ENCODE results near the gene SPPL3. TPM values are rescaled to one million over a fixed set of nuclear protein-coding genes. Genes with fewer than 3 reads are reported as not detected.

Gene SPPL3
- total RNA-seq, 1 experiment from 2014 or later, result 39.7 TPM

- Histone ChIP-seq H4K20me1 (ENCODE audit: insufficient read depth) (no peaks in the 10 kb centered on the region), H3K9me3 (ENCODE audit: control insufficient read depth in 1 of 2, insufficient read depth in 1 of 2, low read depth in 1 of 2, low read length in 2 of 2) (peaks cover 0 to 4% of the 10 kb centered on the region in 2 experiments; a peak in 1 of 4 replicates), H3K79me2 (ENCODE audit: insufficient read depth, low read length) (peaks cover 46% of the 10 kb centered on the region), H3K27ac (ENCODE audit: low read depth, low read length) (no peak overlapping the region), H3K4me1 (ENCODE audit: control insufficient read depth in 1 of 2, insufficient read depth in 2 of 2, low read length in 2 of 2) (no peaks in the 10 kb centered on the region), H3K9ac (ENCODE audit: low read length) (no peak overlapping the region), H3K36me3 (ENCODE audit: control insufficient read depth in 1 of 2, insufficient read depth in 2 of 2, low read length in 2 of 2) (no peaks in the 10 kb centered on the region), H3K27me3 (ENCODE audit: insufficient read depth, low read length) (no peaks in the 10 kb centered on the region), H3K9me2 (ENCODE audit: insufficient read depth) (no peaks in the 10 kb centered on the region), H3K4me2 (ENCODE audit: low read length) (no peak overlapping the region), H2AFZ (ENCODE audit: low read depth, low read length, poor library complexity, severe bottlenecking) (no peak overlapping the region), H3K4me3 (replicated peaks in 1 of 2; ENCODE audit: low read depth in 1 of 2, low read length in 2 of 2) (no peak overlapping the region)
- no peak for DNase-seq (ENCODE audit: low read depth, low spot score)
- CTCF ChIA-PET, result no interaction called here
- POLR2A ChIA-PET, result no interaction called here
- ATAC-seq, result no peak
- TF ChIP-seq CTCF (IDR thresholded peaks at IDR 0.05 in 2 of 3, conservative IDR thresholded peaks at IDR 0.05 in 1 of 3; ENCODE audit: borderline replicate concordance in 1 of 3, insufficient read depth in 1 of 3, low read depth in 2 of 3, low read length in 2 of 3), result no peak
- TF ChIP-seq YY1 (IDR thresholded peaks at IDR 0.05; ENCODE audit: extremely low read depth, insufficient replicate concordance, low read depth, low read length), result no peak
- no peak for TF ChIP-seq ZBTB33 (IDR thresholded peaks at IDR 0.05; ENCODE audit: extremely low read depth, insufficient replicate concordance, low read length)
- no peak for TF ChIP-seq CBX3 (IDR thresholded peaks at IDR 0.05; ENCODE audit: low read depth)
- TF ChIP-seq EGR1 (IDR thresholded peaks at IDR 0.05; ENCODE audit: low read depth), result no peak
- TF ChIP-seq EZH2phosphoT487 (IDR thresholded peaks at IDR 0.05; ENCODE audit: borderline replicate concordance), result no peak
- TF ChIP-seq TCF7L2 (IDR thresholded peaks at IDR 0.05; ENCODE audit: borderline replicate concordance, extremely low read depth, insufficient read depth, insufficient read length), result no peak
- TF ChIP-seq, protein P1, sequence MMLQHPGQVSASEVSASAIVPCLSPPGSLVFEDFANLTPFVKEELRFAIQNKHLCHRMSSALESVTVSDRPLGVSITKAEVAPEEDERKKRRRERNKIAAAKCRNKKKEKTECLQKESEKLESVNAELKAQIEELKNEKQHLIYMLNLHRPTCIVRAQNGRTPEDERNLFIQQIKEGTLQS (IDR thresholded peaks at IDR 0.05), result no peak
- TF ChIP-seq EZH2 (IDR thresholded peaks at IDR 0.05), result no peak
- no peak for TF ChIP-seq ELF1 (IDR thresholded peaks at IDR 0.05; ENCODE audit: borderline replicate concordance, low read depth)
- no peak for TF ChIP-seq CEBPB (IDR thresholded peaks at IDR 0.05; ENCODE audit: low read depth)
- TF ChIP-seq ZFX (IDR thresholded peaks at IDR 0.05), result no peak
- TF ChIP-seq JUND (IDR thresholded peaks at IDR 0.05), result no peak
- TF ChIP-seq, protein P2, sequence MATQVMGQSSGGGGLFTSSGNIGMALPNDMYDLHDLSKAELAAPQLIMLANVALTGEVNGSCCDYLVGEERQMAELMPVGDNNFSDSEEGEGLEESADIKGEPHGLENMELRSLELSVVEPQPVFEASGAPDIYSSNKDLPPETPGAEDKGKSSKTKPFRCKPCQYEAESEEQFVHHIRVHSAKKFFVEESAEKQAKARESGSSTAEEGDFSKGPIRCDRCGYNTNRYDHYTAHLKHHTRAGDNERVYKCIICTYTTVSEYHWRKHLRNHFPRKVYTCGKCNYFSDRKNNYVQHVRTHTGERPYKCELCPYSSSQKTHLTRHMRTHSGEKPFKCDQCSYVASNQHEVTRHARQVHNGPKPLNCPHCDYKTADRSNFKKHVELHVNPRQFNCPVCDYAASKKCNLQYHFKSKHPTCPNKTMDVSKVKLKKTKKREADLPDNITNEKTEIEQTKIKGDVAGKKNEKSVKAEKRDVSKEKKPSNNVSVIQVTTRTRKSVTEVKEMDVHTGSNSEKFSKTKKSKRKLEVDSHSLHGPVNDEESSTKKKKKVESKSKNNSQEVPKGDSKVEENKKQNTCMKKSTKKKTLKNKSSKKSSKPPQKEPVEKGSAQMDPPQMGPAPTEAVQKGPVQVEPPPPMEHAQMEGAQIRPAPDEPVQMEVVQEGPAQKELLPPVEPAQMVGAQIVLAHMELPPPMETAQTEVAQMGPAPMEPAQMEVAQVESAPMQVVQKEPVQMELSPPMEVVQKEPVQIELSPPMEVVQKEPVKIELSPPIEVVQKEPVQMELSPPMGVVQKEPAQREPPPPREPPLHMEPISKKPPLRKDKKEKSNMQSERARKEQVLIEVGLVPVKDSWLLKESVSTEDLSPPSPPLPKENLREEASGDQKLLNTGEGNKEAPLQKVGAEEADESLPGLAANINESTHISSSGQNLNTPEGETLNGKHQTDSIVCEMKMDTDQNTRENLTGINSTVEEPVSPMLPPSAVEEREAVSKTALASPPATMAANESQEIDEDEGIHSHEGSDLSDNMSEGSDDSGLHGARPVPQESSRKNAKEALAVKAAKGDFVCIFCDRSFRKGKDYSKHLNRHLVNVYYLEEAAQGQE (IDR thresholded peaks at IDR 0.05; ENCODE audit: low read depth), result no peak
- no peak for TF ChIP-seq ZNF274 (IDR thresholded peaks at IDR 0.05; ENCODE audit: low read depth, low read length)
- TF ChIP-seq FOSL1 (IDR thresholded peaks at IDR 0.05; ENCODE audit: low read depth), result no peak
- TF ChIP-seq MAX (IDR thresholded peaks at IDR 0.05), result no peak
- TF ChIP-seq SIN3A (IDR thresholded peaks at IDR 0.05; ENCODE audit: low read depth), result no peak
- no peak for TF ChIP-seq POLR2A (IDR thresholded peaks at IDR 0.05; ENCODE audit: borderline replicate concordance, extremely low read depth, insufficient read depth, insufficient read length)
- RAD21 ChIA-PET (ENCODE audit: low non-redundant PET in 1 of 2, low total read pairs in 2 of 2, uncharacterized antibody in 2 of 2, unreplicated experiment in 2 of 2), result no interaction called here
- intact Hi-C loops (cut with micrococcal nuclease), result no loop called here
- no TSS peak for BruUV-seq (replicated peaks)
These were observed 42.9 kb downstream of the SPPL3 start for GRCh38 chr12:120861074-120861795.

Measured in HCT116 (cell line).